ENCODE measurements around the gene HPRT1. TPM values are rescaled to one million over a fixed set of nuclear protein-coding genes. Genes with fewer than 3 reads are reported as not detected.

HPRT1 gene
- total RNA-seq, 2 donors from 2014 or later, result 14.9 to 77.4 TPM

DNA sequence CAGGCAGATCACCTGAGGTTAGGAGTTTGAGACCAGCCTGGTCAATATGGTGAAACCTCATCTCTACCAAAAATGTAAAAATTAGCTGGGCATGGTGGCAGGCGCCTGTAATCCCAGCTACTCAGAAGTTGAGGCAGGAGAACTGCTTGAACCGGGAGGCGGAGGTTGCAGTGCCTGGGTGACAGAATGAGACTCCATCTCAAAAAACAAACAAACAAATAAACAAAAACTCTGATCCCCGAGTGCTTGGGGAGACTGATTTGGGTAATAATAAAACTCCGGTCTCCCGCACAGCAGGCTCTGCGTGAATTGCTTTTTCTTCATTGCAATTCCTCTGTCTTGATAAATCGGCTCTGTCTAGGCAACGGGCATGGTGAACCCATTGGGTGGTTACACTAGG lies 73.4 kb downstream of the HPRT1 start:
- Histone ChIP-seq H3K4me3 (no peak overlapping the region), H3K4me1 (replicated peaks) (no peaks in the 10 kb centered on the region), H3K27ac (no peak overlapping the region), H3K27me3 (replicated peaks; ENCODE audit: insufficient read depth) (no peaks in the 10 kb centered on the region), H3K9me3 (no peaks in the 10 kb centered on the region), H3K36me3 (no peaks in the 10 kb centered on the region)
- 76% methylated on average over 9 of the region's 9 CpGs for WGBS
- intact Hi-C loops (cut with DNase I), result no loop called here
- no peak for TF ChIP-seq CTCF (IDR thresholded peaks at IDR 0.05)
- TF ChIP-seq POLR2A (IDR thresholded peaks at IDR 0.05), result no peak
- no peak for TF ChIP-seq POLR2AphosphoS5 (IDR thresholded peaks at IDR 0.05)
- no peak for DNase-seq (ENCODE audit: low spot score)

DNA sequence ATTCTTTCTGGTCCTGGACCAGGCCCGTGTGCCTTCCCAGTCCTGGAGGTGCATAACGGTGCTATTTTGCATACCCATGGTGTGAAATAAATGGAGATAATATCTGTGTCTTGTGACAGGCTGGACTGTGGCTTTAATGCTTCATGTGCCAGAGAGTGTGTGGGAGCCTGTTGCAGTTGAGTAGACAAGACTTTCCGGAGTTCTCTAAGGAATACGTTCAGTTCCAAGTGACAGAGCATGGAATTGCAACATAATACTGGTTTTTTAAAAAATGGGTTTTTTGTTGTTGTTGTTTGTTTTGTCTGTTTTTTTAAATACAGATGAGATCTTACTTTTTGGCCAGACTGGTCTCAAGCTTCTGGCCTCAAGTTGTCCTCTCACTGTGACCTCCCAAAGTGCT lies 74.0 kb downstream of the HPRT1 start:
- no peak overlapping the region for H3K4me3 ChIP-seq
- intact Hi-C loops (cut with DNase I), result no loop called here
- TF ChIP-seq POLR2A (IDR thresholded peaks at IDR 0.05) (no peak), POLR2AphosphoS5 (IDR thresholded peaks at IDR 0.05) (no peak)
- 54% methylated on average over 4 of the region's 4 CpGs for WGBS
- no peaks in the 10 kb centered on the region for H3K9me3 ChIP-seq
- no peak for DNase-seq (ENCODE audit: low spot score)
- H3K36me3 ChIP-seq, result no peaks in the 10 kb centered on the region
- H3K4me1 ChIP-seq (replicated peaks), result no peaks in the 10 kb centered on the region
- H3K27me3 ChIP-seq (replicated peaks; ENCODE audit: insufficient read depth), result no peaks in the 10 kb centered on the region
- H3K27ac ChIP-seq, result no peak overlapping the region

- DNase-seq (ENCODE audit: low spot score), result no peak
- 64% methylated on average over 5 of the region's 5 CpGs for WGBS
- Histone ChIP-seq H3K4me1 (replicated peaks) (no peaks in the 10 kb centered on the region), H3K27me3 (replicated peaks; ENCODE audit: insufficient read depth) (no peaks in the 10 kb centered on the region), H3K9me3 (no peaks in the 10 kb centered on the region), H3K27ac (no peak overlapping the region), H3K4me3 (no peak overlapping the region), H3K36me3 (no peaks in the 10 kb centered on the region)
- TF ChIP-seq CTCF (IDR thresholded peaks at IDR 0.05) (no peak), POLR2AphosphoS5 (IDR thresholded peaks at IDR 0.05) (no peak), POLR2A (IDR thresholded peaks at IDR 0.05) (no peak)
- intact Hi-C loops (cut with DNase I), result no loop called here
These were observed 77.4 kb downstream of the HPRT1 start for GRCh38 chrX:134537179-134537955.

- H3K4me3 ChIP-seq, result no peak overlapping the region
- intact Hi-C loops (cut with DNase I), result no loop called here
- 86% methylated on average over 5 of the region's 5 CpGs for WGBS
- no peaks in the 10 kb centered on the region for H3K9me3 ChIP-seq
- no peaks in the 10 kb centered on the region for H3K27me3 ChIP-seq (replicated peaks; ENCODE audit: insufficient read depth)
- DNase-seq (ENCODE audit: low spot score), result no peak
- no peak overlapping the region for H3K27ac ChIP-seq
- no peak for TF ChIP-seq CTCF (IDR thresholded peaks at IDR 0.05)
- TF ChIP-seq POLR2A (IDR thresholded peaks at IDR 0.05), result no peak
- TF ChIP-seq POLR2AphosphoS5 (IDR thresholded peaks at IDR 0.05), result no peak
- no peaks in the 10 kb centered on the region for H3K36me3 ChIP-seq
- H3K4me1 ChIP-seq (replicated peaks), result no peaks in the 10 kb centered on the region
These were observed 78.4 kb downstream of the HPRT1 start for GRCh38 chrX:134538316-134538715.

GRCh38 chrX:134541906-134542305 lies 81.9 kb downstream of the HPRT1 start:
- no peaks in the 10 kb centered on the region for H3K4me1 ChIP-seq (replicated peaks)
- H3K27ac ChIP-seq, result no peak overlapping the region
- no peak for DNase-seq (ENCODE audit: low spot score)
- H3K27me3 ChIP-seq (replicated peaks; ENCODE audit: insufficient read depth), result no peaks in the 10 kb centered on the region
- TF ChIP-seq POLR2A (IDR thresholded peaks at IDR 0.05), result no peak
- TF ChIP-seq POLR2AphosphoS5 (IDR thresholded peaks at IDR 0.05), result no peak
- no peak for TF ChIP-seq CTCF (IDR thresholded peaks at IDR 0.05)
- H3K4me3 ChIP-seq, result no peak overlapping the region
- no peaks in the 10 kb centered on the region for H3K9me3 ChIP-seq
- 93% methylated on average over 3 of the region's 3 CpGs for WGBS
- intact Hi-C loops (cut with DNase I), result no loop called here
- no peaks in the 10 kb centered on the region for H3K36me3 ChIP-seq
